GM12874 (cell line): Measurements from ENCODE around the gene VAC14.

Source experiments
- CTCF ChIP-seq: IDR thresholded peaks from 2 replicates; pipeline ENCODE4 v1.5.1; 2011; ENCODE audit warnings: low read depth, mild to moderate bottlenecking, control low read depth, low read length, moderate library complexity; ENCODE audit not compliant: insufficient read depth

VAC14 gene

GRCh38 chr16:70670175-70670574, 130.8 kb downstream of the VAC14 start:
- no peak for TF ChIP-seq CTCF

- no peak for TF ChIP-seq CTCF
Observed at GRCh38 chr16:70665806-70666735, 134.9 kb downstream of the VAC14 start.

GRCh38 chr16:70665113-70665694, 135.8 kb downstream of the VAC14 start:
- TF ChIP-seq CTCF = no peak

GRCh38 chr16:70664325-70665112, 136.4 kb downstream of the VAC14 start:
- no peak for TF ChIP-seq CTCF

- no peak for TF ChIP-seq CTCF
Observed at GRCh38 chr16:70663524-70664324, 137.2 kb downstream of the VAC14 start.

GRCh38 chr16:70662991-70663523, 137.9 kb downstream of the VAC14 start:
- no peak for TF ChIP-seq CTCF
